HUES64 (cell line): ENCODE measurements around the gene AMZ2.
A peak's percentile ranks its signal among the peaks of the same experiment; 100 is the strongest.

Experiments used
- H3K27ac ChIP-seq: 2 replicates; pipeline ENCODE4 v1.7.0; 2013; ENCODE audit warnings: low read depth, low read length, inconsistent platforms
- H3K27me3 ChIP-seq: 2 replicates; pipeline ENCODE4 v1.6.1; 2013; ENCODE audit warnings: mild to moderate bottlenecking, low read length; ENCODE audit not compliant: insufficient read depth
- H3K36me3 ChIP-seq: 2 replicates; pipeline ENCODE4 v1.6.1; 2013; ENCODE audit warnings: mild to moderate bottlenecking, low read length; ENCODE audit not compliant: insufficient read depth
- H3K4me1 ChIP-seq: 2 replicates; pipeline ENCODE4 v1.6.1; 2013; ENCODE audit warnings: mild to moderate bottlenecking, low read length, moderate library complexity; ENCODE audit not compliant: insufficient read depth
- H3K4me3 ChIP-seq: 2 replicates; pipeline ENCODE4 v1.5.1; 2013; ENCODE audit warnings: mild to moderate bottlenecking, low read length, moderate library complexity
- H3K9ac ChIP-seq: 2 replicates; pipeline ENCODE4 v1.6.1; 2013; ENCODE audit warnings: mild to moderate bottlenecking, low read depth, low read length
- H3K9me3 ChIP-seq: 2 replicates; pipeline ENCODE4 v1.6.1; 2013; ENCODE audit warnings: low read depth, low read length; ENCODE audit not compliant: insufficient read depth
- WGBS: fragments of 150-250, 120-280 bp; methylation state at CpG from one replicate; pipeline ENCODE4 v1.1.7; 2013; ENCODE audit warnings: missing lambda C conversion rate; 5-methylcytosine and 5-hydroxymethylcytosine counted together

AMZ2 gene

DNA sequence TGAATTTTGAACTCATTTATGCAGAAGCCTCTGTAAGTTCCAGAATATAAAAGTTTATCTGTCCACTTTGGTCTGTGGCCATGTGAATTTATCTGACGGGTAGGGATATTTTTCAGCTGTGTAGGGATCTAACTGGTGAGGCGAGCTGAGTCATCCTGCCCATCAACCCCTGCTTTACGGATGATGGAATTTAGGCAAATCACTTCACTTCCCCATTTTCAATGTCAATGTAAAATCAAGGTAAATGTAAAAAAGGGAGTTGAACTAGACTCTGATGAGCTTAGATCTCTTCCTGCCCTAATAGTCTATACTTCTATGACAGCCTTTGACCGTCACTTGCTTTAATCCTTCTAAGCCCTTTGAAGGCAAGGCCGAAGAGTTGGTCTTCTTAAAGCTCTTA, 40.5 kb downstream of the AMZ2 start:
- Histone ChIP-seq H3K9ac (no peak overlapping the region), H3K36me3 (no peaks in the 10 kb centered on the region), H3K27ac (no peak overlapping the region), H3K4me3 (no peak overlapping the region), H3K4me1 (peaks cover 24% of the 10 kb centered on the region), H3K27me3 (peaks cover 41% of the 10 kb centered on the region), H3K9me3 (no peaks in the 10 kb centered on the region)
- 85% methylated on average over 4 of the region's 5 CpGs for WGBS

DNA sequence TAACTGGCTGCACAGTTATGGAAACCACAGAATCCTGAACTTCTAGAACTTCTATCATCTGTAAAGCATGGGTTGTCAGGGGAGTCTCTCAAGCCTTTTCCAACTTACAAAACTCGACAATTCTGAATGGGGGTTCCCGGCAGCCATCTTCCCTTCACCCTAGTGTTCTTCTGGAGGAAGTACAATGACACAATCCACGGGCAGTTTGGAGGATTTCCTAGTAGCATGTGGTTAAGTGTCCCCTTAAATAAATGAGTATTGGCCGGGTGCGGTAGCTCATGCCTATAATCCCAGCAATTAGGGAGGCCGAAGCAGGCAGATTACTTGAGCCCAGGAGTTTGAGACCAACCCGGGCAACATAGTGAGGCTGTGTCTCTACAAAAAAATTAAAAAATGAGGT, 41.0 kb downstream of the AMZ2 start:
- 86% methylated on average over 7 of the region's 7 CpGs for WGBS
- H3K36me3 ChIP-seq: no peaks in the 10 kb centered on the region
- H3K27me3 ChIP-seq: peaks cover 46% of the 10 kb centered on the region
- no peak overlapping the region for H3K9ac ChIP-seq
- no peaks in the 10 kb centered on the region for H3K9me3 ChIP-seq
- no peak overlapping the region for H3K4me3 ChIP-seq
- H3K27ac ChIP-seq: no peak overlapping the region
- H3K4me1 ChIP-seq: peaks cover 28% of the 10 kb centered on the region

DNA sequence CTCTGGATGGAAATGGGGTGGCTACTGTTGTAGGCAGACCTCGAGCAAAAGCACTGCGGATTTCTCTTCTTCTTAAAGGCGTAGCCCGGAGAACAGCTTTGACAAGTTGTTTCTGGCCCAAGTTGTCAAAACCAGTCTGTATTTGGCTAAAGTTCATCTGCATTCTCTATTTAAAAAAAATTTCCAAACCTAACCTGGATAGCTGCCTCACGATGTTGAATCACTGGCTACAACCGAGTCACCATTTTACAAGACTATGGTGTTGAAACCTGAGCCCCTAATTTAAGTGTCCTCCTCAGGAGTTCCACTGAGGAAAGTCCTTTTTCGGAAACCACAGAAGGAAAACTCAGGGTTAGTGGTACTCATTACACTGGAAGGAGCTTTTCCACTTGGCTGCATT, 41.6 kb downstream of the AMZ2 start:
- 50% methylated on average over 7 of the region's 7 CpGs for WGBS
- H3K27me3 ChIP-seq: peaks cover 46% of the 10 kb centered on the region
- no peaks in the 10 kb centered on the region for H3K36me3 ChIP-seq
- H3K9ac ChIP-seq: no peak overlapping the region
- H3K9me3 ChIP-seq: no peaks in the 10 kb centered on the region
- H3K27ac ChIP-seq: no peak overlapping the region
- peaks cover 35% of the 10 kb centered on the region for H3K4me1 ChIP-seq
- H3K4me3 ChIP-seq: no peak overlapping the region

DNA sequence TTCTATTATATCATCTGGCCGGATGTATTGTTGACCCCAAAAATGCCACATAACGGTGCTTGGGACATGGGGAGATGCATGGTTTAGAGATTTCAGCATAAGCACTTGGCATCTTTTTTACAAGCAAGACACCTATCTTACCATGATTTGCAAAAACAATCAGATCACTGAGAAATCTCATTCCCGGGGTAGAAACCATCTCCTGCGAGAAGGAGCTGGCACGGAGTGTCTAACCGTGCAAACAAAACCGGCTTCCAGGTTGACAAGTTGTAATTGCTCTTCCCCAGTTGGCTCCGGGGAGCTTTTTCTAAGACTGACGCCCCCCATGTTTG, 42.1 kb downstream of the AMZ2 start:
- no peaks in the 10 kb centered on the region for H3K36me3 ChIP-seq
- no peaks in the 10 kb centered on the region for H3K9me3 ChIP-seq
- H3K27ac ChIP-seq: no peak overlapping the region
- H3K9ac ChIP-seq: no peak overlapping the region
- peaks cover 46% of the 10 kb centered on the region for H3K27me3 ChIP-seq
- WGBS: 21% methylated on average over 9 of the region's 9 CpGs
- peaks cover 39% of the 10 kb centered on the region for H3K4me1 ChIP-seq
- peak overlapping the region; percentile 73 for H3K4me3 ChIP-seq

DNA sequence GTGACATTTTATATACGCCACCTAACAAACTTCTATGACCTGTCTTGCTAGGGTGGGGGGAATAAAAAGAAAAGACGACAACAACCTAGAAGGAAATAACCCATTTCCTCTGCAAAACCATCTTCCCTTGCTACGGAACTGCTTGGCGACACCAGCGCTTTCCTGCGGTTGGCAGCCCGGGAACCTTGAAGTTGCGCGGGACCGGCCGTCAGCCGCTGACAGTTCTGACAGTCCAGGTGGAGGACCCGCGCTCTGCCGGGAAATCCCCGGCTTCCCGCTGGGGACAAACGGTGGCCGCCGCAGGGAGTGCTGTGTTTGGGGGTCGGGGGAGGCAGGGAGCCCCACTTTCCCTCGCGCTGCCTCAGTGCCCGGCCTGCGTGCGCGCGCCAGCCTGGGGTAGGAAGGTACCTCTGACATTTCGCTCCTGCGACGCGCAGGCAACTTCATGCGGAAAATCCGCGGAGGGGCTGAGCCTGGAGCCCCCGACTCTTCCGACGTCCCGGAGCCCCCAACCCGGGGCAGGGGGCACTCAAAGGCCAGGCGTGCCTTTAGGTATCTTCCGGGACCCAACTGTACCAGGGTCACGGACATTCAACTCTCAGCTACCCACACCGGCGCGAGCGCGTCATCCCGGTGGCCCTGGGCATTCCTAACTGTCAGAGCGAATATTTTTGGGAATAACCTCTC, 42.6 kb downstream of the AMZ2 start:
- peaks cover 46% of the 10 kb centered on the region for H3K27me3 ChIP-seq
- peaks cover 42% of the 10 kb centered on the region for H3K4me1 ChIP-seq
- peak overlapping the region; percentile 73 for H3K4me3 ChIP-seq
- no peaks in the 10 kb centered on the region for H3K9me3 ChIP-seq
- no peak overlapping the region for H3K27ac ChIP-seq
- no peaks in the 10 kb centered on the region for H3K36me3 ChIP-seq
- under 1% methylated on average over 49 of the region's 50 CpGs for WGBS
- H3K9ac ChIP-seq: no peak overlapping the region

DNA sequence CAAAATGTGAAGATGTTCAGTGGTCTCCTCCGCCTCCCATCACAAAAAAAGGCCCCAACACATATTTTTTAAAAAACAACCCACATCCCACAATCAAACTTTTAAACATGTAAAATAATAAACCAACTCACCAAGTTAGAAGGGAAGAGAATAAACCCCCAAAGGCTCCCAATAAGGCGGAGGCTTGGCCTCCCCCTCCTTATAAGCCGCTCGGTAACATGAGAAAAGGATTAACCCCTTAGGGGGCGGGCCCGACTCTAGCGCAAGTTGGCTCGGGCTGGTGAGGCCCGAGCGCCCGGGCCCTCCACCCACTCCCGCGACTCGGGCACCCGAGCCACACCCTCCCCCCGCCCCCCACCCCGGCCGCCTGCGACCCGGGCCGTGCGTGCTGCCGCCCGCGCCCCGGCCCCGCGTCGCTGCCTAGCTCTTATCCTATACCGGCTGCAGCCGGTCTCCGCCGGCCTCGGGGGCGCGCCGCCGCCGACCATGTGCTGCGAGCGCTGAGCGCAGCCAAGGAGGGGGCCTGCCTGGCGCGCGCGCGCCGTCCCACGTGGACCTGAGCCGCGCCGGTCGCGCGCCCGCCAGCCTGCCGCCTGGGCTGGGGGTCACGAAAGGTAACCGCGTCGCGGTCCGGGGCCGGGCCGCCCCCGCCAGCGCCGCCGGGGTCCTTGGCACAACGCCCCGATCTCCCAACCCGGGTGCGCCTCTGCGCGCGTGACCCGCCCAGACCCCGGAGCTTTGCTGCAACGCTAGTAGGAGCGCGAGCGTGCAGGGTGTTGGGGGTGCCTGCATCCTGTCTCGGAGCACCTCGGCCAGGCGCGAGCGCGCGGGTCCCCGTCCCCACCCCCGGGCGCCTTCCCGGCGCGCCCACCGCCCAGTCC, 43.4 kb downstream of the AMZ2 start, which contains the start of the genes ARSG and SLC16A6:
TSS of gene ARSG (plus strand) at position 541 of the 881 bp plus-strand sequence. CDS start 15,999 bp downstream, outside the sequence.
TSS of gene SLC16A6 (minus strand) at position 173 of the 881 bp plus-strand sequence. CDS start 12,807 bp downstream, outside the sequence.
- H3K27me3 ChIP-seq: peaks cover 46% of the 10 kb centered on the region
- no peaks in the 10 kb centered on the region for H3K9me3 ChIP-seq
- H3K36me3 ChIP-seq: no peaks in the 10 kb centered on the region
- peak within 1 kb of the TSS; percentile 73 for H3K4me3 ChIP-seq
- WGBS: under 1% methylated on average over 90 of the region's 96 CpGs
- peak within 1 kb of the TSS; percentile 90 for H3K9ac ChIP-seq
- H3K27ac ChIP-seq: peak within 1 kb of the TSS; percentile 73; the same call in 1 of the 2 replicates
- H3K4me1 ChIP-seq: peaks cover 45% of the 10 kb centered on the region

DNA sequence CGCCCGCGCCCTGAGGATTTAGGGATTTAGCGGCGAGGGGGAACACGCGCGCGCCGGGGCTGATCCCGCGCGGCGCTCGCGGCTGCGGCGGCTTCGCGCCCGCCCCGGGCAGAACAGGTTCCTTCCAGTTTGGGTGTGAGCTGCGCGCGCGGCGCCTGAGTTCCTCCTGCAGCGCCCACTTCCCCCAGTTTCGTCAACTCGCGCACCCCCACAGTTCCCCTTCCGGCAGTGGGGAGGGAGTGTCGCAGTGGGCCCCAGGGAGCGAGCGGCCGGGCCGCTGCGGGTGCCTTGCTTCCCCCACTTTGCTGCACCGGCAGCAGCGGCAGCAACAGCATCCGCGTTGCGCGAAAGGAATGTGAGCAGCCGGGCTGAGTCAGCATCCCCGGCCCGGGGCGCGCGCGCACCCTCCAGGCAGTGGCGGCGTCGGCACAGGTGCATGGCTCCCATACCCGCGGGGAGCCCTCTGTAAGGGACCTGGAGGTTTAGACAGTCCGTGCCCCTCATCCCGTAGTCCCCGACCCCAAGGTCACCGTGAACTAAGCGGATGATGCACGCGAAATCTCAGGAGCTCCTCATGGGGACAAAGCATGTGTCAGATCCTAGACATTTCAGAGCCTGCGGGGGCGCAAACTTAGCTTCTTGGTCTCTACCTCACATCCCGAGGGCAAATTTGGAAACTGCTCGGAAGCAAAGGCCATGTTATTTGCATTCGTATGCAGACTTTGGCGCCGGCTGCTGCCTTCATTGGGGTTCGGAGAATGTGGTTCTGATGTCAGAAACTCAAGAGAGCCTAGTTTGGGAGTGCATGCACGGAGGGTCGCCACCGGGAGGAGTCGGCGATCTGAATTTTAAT, 44.2 kb downstream of the AMZ2 start:
- Histone ChIP-seq H3K4me1 (peaks cover 54% of the 10 kb centered on the region), H3K27me3 (peaks cover 46% of the 10 kb centered on the region)
- WGBS: under 1% methylated on average over 76 of the region's 76 CpGs

DNA sequence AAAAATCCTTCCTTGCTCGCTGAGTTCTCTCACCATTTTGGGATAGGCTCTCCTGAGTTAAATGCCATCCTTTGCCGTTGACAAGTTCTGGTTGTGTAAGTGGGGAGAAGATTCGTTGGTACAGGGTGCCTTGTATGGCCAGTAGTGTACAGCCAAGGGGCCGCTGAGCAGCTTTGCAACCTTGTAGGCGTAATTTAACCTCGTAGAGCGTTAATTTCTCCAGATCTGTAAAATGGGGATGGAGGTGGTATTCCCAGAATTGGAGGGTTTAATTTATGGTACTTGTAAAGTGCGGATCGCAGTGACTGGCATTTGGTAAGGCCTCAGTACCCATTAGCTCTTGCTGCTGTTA, 44.8 kb downstream of the AMZ2 start:
- Histone ChIP-seq H3K27me3 (peaks cover 46% of the 10 kb centered on the region), H3K9me3 (no peaks in the 10 kb centered on the region), H3K36me3 (no peaks in the 10 kb centered on the region), H3K9ac (peak overlapping the region; percentile 90; the same call in 1 of the 2 replicates), H3K4me1 (peaks cover 56% of the 10 kb centered on the region), H3K4me3 (peak overlapping the region; percentile 73), H3K27ac (peak overlapping the region; percentile 73; the same call in 1 of the 2 replicates)
- 39% methylated on average over 9 of the region's 9 CpGs for WGBS

More for the DNA sequence above, 44.2 kb downstream of the AMZ2 start:
- Histone ChIP-seq H3K9me3 (no peaks in the 10 kb centered on the region), H3K27ac (peak overlapping the region; percentile 73; the same call in 1 of the 2 replicates), H3K36me3 (no peaks in the 10 kb centered on the region), H3K9ac (peak overlapping the region; percentile 90), H3K4me3 (peak overlapping the region; percentile 73)

DNA sequence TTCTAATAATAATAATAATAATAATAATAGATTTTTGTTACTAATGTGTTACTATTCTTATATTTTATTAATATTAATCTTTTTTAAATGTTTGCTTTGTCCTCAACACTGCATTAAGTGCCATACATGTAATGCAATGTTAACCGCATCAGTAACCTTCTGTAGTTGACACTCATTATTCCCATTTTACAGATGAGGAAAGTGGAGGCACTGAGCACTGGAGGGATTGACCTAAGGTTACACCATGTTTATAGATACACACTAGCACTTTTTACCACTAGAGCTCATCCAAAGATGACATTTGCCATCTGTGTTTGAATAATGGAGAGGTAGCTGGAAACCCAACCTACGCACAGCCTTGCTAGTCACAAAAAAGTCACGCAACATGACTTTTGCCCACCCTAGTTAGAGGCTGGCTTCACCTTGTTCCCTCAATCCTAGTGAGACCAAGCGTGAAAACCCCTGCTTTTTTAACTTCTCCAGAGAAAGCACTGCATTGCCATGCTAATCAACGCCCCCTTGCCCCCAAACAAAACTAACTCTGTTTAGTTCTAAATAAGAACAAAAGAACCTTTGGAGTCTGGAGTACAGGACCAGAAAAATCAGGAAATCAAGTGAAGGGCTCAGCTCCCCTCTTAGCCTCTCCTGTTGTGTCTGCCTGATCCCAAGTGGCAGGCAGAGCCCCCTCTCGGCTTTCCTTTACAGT, 45.8 kb downstream of the AMZ2 start:
- Histone ChIP-seq H3K4me1 (peaks cover 51% of the 10 kb centered on the region), H3K4me3 (no peak overlapping the region), H3K27me3 (peaks cover 40% of the 10 kb centered on the region), H3K27ac (peak overlapping the region; percentile 78; the same call in 1 of the 2 replicates), H3K36me3 (no peaks in the 10 kb centered on the region), H3K9me3 (no peaks in the 10 kb centered on the region), H3K9ac (0 out of 2 replicates have a peak overlapping the region, but pooled peaks have one; percentile 48)
- 70% methylated on average over 6 of the region's 6 CpGs for WGBS

DNA sequence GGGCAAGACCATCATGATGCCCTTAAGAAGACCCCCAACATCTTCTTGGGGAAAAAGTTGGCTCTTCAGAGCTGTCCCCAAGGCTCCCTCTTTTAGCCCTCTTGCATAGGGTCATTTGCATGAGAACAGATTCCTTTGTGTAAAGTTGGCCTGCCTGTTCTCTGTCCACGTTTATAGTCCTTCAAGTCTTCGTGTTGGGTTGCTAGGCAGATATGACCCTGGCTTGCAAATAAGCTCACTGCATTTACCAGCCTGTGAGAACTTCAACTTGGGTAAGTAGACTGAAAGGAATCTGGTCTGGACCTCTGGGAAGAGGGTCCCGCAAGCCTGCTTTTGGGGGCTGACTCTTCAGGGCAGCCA, 46.3 kb downstream of the AMZ2 start:
- H3K27me3 ChIP-seq: peaks cover 35% of the 10 kb centered on the region
- no peak overlapping the region for H3K4me3 ChIP-seq
- peak overlapping the region; percentile 78; the same call in 1 of the 2 replicates for H3K27ac ChIP-seq
- peaks cover 46% of the 10 kb centered on the region for H3K4me1 ChIP-seq
- no peaks in the 10 kb centered on the region for H3K36me3 ChIP-seq
- WGBS: 33% methylated on average over 3 of the region's 3 CpGs
- H3K9me3 ChIP-seq: no peaks in the 10 kb centered on the region
- 0 out of 2 replicates have a peak overlapping the region, but pooled peaks have one; percentile 48 for H3K9ac ChIP-seq
